PC-9 (cell line): ENCODE data around the gene SFT2D1.

ENCODE experiments used
- EZH2 ChIP-seq: fragments of 200-600 bp; sonication (generic); IDR thresholded peaks from 2 replicates; pipeline ENCODE4 v1.8.0; 2017; ENCODE audit warnings: antibody characterized with exemption, low read depth
- TF ChIP-seq, protein P1 (sequence below): fragments of 200-600 bp; sonication (generic); conservative IDR thresholded peaks from 2 replicates; pipeline ENCODE4 v1.6.1; 2017; ENCODE audit warnings: mixed run types, antibody characterized with exemption, mild to moderate bottlenecking, moderate library complexity

DNA sequence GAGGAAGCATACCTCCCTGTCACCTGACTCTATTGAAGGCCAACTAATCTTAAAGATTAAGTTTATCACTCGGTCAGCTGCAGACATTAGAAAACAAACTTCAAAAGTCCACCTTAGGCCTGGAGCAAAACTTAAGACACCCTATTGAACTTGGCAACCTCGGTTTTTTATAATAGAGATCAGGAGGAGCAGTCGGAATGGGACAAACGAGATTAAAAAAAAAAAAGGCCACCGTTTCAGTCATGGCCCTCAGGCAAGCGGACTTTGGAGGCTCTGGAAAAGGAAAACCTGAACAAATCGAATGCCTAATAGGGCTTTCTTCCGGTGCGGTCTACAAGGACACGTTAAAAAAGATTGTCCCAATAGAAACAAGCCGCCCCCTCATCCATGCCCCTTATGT is 26.9 kb downstream of the SFT2D1 start:
- TF ChIP-seq EZH2, result no peak
- TF ChIP-seq, protein P1, sequence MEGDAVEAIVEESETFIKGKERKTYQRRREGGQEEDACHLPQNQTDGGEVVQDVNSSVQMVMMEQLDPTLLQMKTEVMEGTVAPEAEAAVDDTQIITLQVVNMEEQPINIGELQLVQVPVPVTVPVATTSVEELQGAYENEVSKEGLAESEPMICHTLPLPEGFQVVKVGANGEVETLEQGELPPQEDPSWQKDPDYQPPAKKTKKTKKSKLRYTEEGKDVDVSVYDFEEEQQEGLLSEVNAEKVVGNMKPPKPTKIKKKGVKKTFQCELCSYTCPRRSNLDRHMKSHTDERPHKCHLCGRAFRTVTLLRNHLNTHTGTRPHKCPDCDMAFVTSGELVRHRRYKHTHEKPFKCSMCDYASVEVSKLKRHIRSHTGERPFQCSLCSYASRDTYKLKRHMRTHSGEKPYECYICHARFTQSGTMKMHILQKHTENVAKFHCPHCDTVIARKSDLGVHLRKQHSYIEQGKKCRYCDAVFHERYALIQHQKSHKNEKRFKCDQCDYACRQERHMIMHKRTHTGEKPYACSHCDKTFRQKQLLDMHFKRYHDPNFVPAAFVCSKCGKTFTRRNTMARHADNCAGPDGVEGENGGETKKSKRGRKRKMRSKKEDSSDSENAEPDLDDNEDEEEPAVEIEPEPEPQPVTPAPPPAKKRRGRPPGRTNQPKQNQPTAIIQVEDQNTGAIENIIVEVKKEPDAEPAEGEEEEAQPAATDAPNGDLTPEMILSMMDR, result no peak
